BJ (cell line): ENCODE data around the gene DECR2. TPM values are rescaled to one million over a fixed set of nuclear protein-coding genes. Genes with fewer than 3 reads are reported as not detected.
A peak's percentile ranks its signal among the peaks of the same experiment; 100 is the strongest.
"Not testable (repeated sequence)": the region's sequence is repeated elsewhere in the genome, so short reads cannot be mapped to it uniquely, and the experiment has no call there.

Source experiments
- CTCF ChIA-PET: fragments of 350-600 bp; formaldehyde crosslinking; extraction: SDS; loops from one replicate; lab custom pipeline; 2021; ENCODE audit warnings: antibody characterized with exemption, inconsistent platforms; lab: Yijun Ruan, JAX
- POLR2A ChIA-PET: fragments of 300-600 bp; sonication (Branson Sonifier 250); formaldehyde crosslinking; extraction: SDS; loops from one replicate; lab custom pipeline; 2021; ENCODE audit warnings: antibody characterized with exemption; lab: Charles Lee
- DNase-seq: peaks from one replicate; pipeline ENCODE4 v3.0.0-alpha.2; 2011; ENCODE audit warnings: low read depth
- H3K27me3 ChIP-seq: 2 replicates; pipeline ENCODE4 v1.6.0; 2011; ENCODE audit warnings: low read length; ENCODE audit not compliant: control insufficient read depth, insufficient read depth
- H3K36me3 ChIP-seq: 2 replicates; pipeline ENCODE4 v1.5.1; 2011; ENCODE audit warnings: low read length; ENCODE audit not compliant: control insufficient read depth, insufficient read depth
- H3K4me3 ChIP-seq: 2 replicates; pipeline ENCODE4 v1.5.1; 2011; ENCODE audit warnings: low read depth, mild to moderate bottlenecking, control low read depth, low read length
- CTCF ChIP-seq: IDR thresholded peaks from 2 replicates; pipeline ENCODE4 v1.5.1; 2011; ENCODE audit warnings: low read depth, mild to moderate bottlenecking, control low read depth, inconsistent platforms, low read length, moderate library complexity; ENCODE audit not compliant: insufficient read depth
- polyA plus RNA-seq: library from polyadenylated mRNA; depleted of rRNA; stranded (reverse); fragments of >200 nt; gene quantifications from 2 replicates; pipeline ENCODE4 v1.2.3, GENCODE V29; 2011

Gene DECR2
- polyA plus RNA-seq, 1 experiment, result 23.6 TPM

- ChIA-PET CTCF (no interaction called here), POLR2A (no interaction called here)
- Histone ChIP-seq H3K36me3 (peaks cover 5% of the 10 kb centered on the region), H3K4me3 (no peak overlapping the region), H3K27me3 (no peaks in the 10 kb centered on the region)
- no peak for TF ChIP-seq CTCF
- no peak for DNase-seq
These were observed 10.0 kb downstream of the DECR2 start for GRCh38 chr16:411576-412265.

DNA sequence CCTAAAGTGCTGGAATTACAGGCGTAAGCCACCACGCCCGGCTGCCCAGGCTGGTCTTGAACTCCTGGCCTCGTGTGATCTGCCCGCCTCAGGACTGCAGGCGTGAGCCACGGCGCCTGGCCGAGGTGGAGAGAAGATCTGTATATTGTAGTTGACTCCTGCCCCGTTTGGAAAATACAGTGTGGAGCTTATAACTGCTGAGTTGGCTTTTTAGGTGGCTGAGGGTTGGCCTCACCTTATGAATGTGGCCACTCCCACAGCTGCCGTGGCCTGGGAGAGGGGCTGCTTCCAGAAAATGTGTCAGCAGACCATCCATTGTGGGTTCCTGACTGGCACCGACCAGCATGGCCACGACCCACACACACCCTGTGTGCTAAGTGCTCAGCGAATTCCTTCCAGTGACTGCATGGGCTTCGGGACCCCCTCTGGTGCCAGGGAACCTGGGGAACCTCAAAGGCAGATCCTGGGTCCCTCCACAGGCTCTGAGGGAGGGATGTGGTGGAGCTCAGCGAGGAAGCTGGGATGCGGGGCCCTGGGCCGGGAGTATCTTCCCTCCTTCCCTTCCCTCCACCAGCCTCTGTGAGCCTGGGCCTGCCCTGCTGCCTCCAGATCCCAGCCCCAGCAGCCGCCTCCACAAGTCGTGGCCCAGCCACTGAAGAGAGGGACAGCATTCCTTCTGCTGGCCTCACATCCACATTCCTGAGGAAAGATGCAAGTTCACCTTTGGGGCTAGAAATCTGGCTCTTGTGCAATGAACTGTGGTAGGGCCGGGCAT is 12.9 kb downstream of the DECR2 start:
- TF ChIP-seq CTCF, result no peak
- ChIA-PET POLR2A (no interaction called here), CTCF (interaction anchor here (1.5 kb wide), 1 partner anchor 8 kb away, joined by 4 read pairs; no protein-coding TSS in a partner anchor)
- H3K36me3 ChIP-seq, result peaks cover 5% of the 10 kb centered on the region
- H3K4me3 ChIP-seq, result no peak overlapping the region
- no peak for DNase-seq
- no peaks in the 10 kb centered on the region for H3K27me3 ChIP-seq

DNA sequence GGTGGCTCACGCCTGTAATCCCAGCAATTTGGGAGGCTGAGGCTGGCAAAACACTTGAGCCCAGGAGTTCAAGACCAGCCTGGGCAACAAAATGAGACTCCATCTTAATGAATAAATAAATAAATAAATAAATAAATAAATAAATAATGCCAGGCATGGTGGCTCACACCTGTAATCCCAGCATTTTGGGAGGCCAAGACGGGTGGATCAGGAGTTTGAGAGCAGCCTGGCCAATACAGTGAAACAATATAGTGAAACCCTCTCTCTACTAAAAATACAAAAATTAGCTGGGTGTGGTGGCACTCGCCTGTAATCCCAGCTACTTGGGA is 13.4 kb downstream of the DECR2 start:
- H3K27me3 ChIP-seq, POLR2A ChIA-PET, H3K36me3 ChIP-seq, DNase-seq, H3K4me3 ChIP-seq: not testable (repeated sequence)
- CTCF ChIA-PET, result interaction anchor here (1.5 kb wide), 1 partner anchor 8 kb away, joined by 4 read pairs; no protein-coding TSS in a partner anchor

- POLR2A ChIA-PET, DNase-seq, H3K27me3 ChIP-seq, H3K4me3 ChIP-seq, H3K36me3 ChIP-seq: not testable (repeated sequence)
- CTCF ChIA-PET, result interaction anchor here (0.6 to 1.2 kb wide), 3 partner anchors 8 to 27 kb away, joined by 3 to 4 read pairs (median 3); no protein-coding TSS in a partner anchor
These were observed 20.5 kb downstream of the DECR2 start for GRCh38 chr16:422179-422578.

DNA sequence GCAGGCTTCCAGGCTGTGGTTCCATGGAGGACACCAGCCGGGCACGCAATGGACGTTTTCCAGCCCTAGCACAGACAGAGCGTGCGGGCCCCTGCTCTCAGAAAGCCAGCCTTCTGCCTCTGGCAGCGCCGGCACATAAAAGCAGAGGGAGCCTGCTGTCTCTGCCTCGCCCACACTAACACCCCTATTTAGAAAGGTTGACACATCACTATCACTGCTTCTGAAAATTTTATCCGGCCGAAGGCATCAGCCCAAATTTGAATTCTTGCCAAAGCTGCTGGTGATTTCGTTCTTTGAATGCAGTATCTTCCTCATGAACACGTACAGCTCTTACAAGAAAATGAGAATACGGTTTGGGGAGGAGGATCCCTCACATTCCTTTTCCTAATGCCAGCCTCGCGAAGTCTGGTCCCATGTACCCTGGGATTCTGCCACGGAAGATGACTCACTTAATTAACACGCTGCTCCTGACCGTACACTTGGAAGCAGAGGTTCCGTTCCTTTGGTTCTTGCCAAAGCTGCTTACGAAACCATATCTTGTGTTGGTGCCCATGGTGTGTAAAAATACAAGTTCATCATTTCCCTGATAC is 22.4 kb downstream of the DECR2 start:
- H3K27me3 ChIP-seq, result no peaks in the 10 kb centered on the region
- peak overlapping the region; percentile 87 for H3K4me3 ChIP-seq
- TF ChIP-seq CTCF, result no peak
- CTCF ChIA-PET, result no interaction called here
- DNase-seq, result peak; percentile 93
- no peaks in the 10 kb centered on the region for H3K36me3 ChIP-seq
- POLR2A ChIA-PET, result interaction anchor here (0.6 kb wide), 1 partner anchor 39 kb away, joined by 9 read pairs; no protein-coding TSS in a partner anchor

- H3K4me3 ChIP-seq, result peak overlapping the region; percentile 87
- DNase-seq, result no peak
- TF ChIP-seq CTCF, result no peak
- ChIA-PET CTCF (interaction anchor here (1.0 kb wide), 1 partner anchor 33 kb away, joined by 3 read pairs; no protein-coding TSS in a partner anchor), POLR2A (interaction anchor here (0.6 kb wide), 1 partner anchor 40 kb away, joined by 9 read pairs; no protein-coding TSS in a partner anchor)
- H3K27me3 ChIP-seq, result no peaks in the 10 kb centered on the region
- no peaks in the 10 kb centered on the region for H3K36me3 ChIP-seq
These were observed 23.0 kb downstream of the DECR2 start for GRCh38 chr16:424623-425081.
